DOHH2 (cell line): Measurements from ENCODE around the gene PRDM16.

Experiments
- CTCF ChIP-seq: fragments of 200-600 bp; sonication (generic); IDR thresholded peaks from one replicate; pipeline ENCODE4 v1.5.1; 2014; ENCODE audit warnings: antibody characterized with exemption, mild to moderate bottlenecking, low read depth, low read length; ENCODE audit not compliant: poor library complexity, severe bottlenecking
- EZH2phosphoT487 ChIP-seq: fragments of 200-600 bp; sonication (generic); IDR thresholded peaks from 2 replicates; pipeline ENCODE4 v1.6.1; 2017; ENCODE audit warnings: borderline replicate concordance, mild to moderate bottlenecking, antibody characterized with exemption, low read length, moderate library complexity, mixed read lengths

- peak; percentile 90 for TF ChIP-seq CTCF
- no peak for TF ChIP-seq EZH2phosphoT487
Measured at GRCh38 chr1:3483801-3484444, 414.9 kb downstream of the PRDM16 start.
